Stimulated activated CD8-positive, alpha-beta memory T cell treated with anti-CD3 and anti-CD28 coated beads, Interleukin-12 subunit alpha, Interleukin-12 subunit beta, amount 100 ng/mL, for 1 hour (primary cell): ENCODE results near the gene ST8SIA5.

Experiments
- DNase-seq: peaks from one replicate; pipeline ENCODE4 v3.0.0-alpha.2; 2020; ENCODE audit warnings: low read depth

Gene ST8SIA5

GRCh38 chr18:46711444-46711863 is 45.4 kb downstream of the ST8SIA5 start:
- DNase-seq, result no peak

- no peak for DNase-seq
Measured at GRCh38 chr18:46706968-46707367, 49.9 kb downstream of the ST8SIA5 start.

DNA sequence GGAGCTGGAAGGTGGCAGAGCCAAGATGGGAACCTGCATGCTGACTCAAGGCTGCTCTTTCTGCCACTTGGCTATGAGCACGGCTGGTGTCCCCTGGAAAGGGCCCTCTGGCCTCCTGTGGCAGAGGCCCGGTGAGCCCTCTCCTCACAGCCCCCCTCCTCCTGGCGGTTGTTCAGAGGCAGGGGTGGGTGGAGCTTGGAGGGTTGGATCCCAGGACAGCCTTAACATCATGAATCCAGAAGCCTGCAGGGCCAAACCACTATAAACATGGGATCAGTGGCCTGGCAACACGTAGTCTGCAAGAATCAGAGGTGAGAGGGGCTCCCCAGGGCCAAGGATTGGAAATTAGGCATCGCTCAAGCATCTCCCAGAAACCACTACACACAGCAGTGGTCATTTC is 51.3 kb downstream of the ST8SIA5 start:
- DNase-seq, result no peak

- DNase-seq, result no peak
Measured at GRCh38 chr18:46704816-46705215, 52.0 kb downstream of the ST8SIA5 start.

GRCh38 chr18:46704189-46704588 is 52.7 kb downstream of the ST8SIA5 start:
- DNase-seq, result no peak

- DNase-seq, result no peak
Measured at GRCh38 chr18:46702471-46702870, 54.4 kb downstream of the ST8SIA5 start.

DNA sequence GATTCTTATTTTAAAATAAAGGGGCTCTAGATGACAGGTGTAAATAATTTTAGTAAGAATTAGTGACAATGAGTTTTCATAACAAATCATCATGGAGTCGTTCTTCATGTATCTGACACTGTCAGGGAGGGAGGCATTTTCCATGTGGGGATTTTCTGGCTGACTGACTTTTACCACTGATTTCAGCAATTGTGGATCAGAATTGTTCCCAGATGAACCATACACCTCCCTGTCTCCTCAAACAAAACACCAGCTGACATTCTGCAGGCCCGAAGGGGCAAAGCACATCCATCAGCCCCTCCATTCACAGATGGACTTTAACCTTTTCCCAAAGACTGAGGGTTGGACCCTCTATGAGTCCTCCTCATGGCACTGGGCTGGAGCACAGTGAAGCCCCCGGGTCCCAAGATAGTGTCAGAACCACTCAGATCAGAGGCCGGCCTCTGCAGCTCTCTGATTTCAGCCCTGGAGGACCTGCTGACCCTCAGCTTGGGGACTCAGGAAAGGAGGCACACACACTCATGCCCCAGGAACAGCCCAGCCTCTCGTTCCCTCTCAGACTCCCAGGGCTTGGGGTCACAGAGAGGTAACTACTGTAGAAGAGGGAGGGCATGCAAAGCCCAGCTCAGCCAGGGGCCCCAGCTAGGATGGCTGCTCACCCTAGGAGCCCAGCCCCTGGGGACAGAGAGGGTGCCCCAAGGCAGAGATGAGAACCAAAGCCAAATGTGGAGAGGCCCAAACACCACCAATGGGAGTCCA is 56.6 kb downstream of the ST8SIA5 start:
- DNase-seq, result no peak

GRCh38 chr18:46696702-46697101 is 60.2 kb downstream of the ST8SIA5 start:
- DNase-seq, result no peak

GRCh38 chr18:46696268-46696667 is 60.6 kb downstream of the ST8SIA5 start:
- no peak for DNase-seq

DNA sequence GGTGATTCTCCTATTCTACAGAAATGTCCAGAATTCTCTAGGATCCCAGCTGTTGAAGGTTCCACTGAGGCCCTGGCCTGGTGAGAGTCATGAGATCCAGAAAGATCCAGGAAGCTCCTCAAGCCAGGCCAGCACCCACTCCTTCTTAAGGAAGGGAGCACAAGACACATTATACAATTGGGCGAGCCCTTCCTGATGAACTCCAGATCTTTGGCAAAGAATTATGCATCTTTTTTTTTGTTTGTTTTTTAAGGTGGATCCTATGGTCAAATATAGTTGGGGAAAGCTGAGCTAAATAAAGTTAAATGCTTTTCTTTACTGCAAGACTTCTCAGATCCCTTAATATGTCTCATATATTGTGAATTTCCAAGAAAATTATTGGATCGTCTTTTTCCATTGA is 62.9 kb downstream of the ST8SIA5 start:
- DNase-seq, result no peak

GRCh38 chr18:46688853-46689525 is 67.9 kb downstream of the ST8SIA5 start:
- no peak for DNase-seq

GRCh38 chr18:46686186-46686585 is 70.7 kb downstream of the ST8SIA5 start:
- DNase-seq, result no peak

- no peak for DNase-seq
Measured at GRCh38 chr18:46683252-46683651, 73.6 kb downstream of the ST8SIA5 start.

DNA sequence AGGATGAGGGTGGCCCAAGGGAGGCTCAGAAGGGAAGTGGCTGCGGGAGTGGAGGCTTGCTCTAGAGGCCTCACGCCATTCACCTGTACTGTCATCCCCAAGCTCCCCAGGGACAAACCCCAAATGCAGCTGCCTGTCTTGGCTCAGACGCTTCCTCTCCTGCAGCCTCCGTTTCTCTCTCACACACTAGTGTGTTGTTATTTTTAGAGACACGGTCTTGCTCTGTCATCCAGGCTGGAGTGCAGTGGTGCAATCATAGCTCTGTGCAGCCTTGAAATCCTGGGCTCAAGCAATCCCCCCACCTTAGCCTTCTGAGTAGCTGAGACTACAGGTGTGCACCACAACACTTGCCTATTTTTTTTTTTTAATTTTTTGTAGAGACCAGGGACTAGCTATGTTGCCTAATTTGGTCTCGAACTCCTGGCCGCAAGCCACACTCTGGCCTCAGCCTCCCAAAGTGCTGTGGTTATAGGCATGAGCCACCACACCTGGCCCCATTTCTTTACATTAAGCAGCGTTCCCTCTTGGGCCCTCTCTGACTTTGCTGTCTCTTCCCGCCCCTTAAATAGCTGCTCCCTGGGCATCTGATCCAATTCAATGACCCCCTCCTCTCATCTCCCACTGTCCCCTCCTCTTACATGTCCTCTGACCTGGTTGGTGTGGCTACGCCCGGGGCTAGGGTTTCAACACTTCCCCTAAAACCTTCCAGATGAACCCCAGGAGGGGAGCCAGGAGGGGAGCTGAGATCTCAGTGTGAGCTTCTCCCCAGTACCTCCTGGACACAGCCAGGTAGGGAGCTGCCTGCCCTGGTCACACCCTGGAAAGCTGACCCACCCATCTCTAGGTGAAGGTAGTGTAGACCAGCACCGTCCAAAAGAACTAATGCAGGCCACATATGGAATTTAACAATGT is 75.8 kb downstream of the ST8SIA5 start:
- no peak for DNase-seq

- no peak for DNase-seq
Measured at GRCh38 chr18:46679846-46680598, 76.8 kb downstream of the ST8SIA5 start.

DNA sequence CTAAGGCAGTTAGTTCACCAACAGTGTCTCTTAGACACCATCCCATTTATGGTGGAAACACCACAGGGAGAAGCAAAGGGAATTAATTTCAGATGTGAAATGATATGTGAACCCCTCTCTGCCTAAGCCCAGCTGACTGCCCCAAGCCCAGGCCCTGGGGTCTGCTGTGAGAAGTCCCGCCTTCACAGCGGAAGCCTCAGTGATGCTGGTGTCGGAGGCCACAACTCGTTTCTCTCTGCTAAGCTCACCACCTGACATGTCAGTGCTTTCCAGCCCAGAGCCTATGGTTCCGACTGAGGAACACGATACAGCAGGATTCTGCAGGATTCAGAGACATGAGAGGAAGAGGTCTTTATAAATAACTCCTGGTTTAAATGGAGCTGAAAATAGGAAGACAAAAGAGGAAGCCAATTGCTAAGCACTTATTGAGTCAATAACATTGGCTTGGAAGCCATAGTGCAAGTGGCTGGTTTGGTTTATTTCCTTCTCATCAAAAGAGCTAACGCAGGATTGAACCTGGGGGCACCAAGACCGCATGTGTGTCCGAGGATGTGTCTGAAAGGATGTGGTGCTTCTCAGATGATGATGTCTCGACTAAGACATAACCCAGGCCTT is 78.0 kb downstream of the ST8SIA5 start:
- DNase-seq, result no peak

DNA sequence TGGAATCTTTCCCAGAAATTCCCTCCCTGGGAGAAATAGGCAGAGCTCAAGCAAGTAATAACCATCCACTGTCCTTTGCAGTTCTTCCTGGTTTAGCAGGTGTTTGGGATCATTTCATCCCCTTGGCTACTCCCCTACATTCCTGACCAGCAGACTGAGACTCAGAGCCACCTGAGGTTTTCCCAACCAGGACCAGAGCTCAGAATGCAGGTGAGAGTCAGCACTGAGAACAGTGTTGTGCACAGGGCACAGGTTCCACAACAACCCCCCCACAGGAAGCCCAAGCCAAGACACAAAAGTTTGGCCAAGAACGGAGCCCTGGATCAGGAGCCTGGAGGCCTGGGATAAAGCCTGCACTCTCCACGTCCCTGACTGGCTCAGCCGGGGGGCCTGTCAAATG is 78.8 kb downstream of the ST8SIA5 start:
- DNase-seq, result no peak

- no peak for DNase-seq
Measured at GRCh38 chr18:46677611-46678010, 79.2 kb downstream of the ST8SIA5 start.

DNA sequence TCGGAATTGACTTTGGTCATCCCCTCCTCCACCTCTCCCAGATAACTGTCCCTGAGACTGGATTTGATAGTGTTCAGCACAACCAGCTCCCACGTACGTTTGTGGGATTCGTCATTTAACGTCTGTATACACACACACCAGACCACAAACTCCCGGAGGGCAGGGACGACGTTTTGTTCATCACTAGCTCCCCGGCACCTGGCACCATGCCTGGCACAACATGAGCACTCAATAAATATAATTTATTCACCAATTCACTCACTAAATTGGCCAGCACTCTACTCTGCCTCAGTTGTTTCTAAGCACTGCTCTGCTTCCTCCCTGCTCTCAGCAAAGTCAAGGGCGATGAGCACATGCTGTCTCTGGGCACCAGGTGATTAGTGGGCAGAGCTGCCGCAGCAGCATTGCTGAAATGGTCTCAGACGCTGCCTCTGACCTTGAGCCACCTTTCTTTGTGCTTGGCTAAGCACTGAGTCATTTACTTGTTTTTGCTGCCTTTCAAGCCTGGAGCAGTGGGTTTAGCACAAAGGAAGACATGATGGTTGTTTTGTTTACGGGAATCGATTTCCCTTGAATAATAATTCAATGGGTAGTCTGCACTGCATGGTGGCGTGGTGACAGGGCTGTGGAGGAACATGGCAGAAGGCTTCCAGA is 80.5 kb downstream of the ST8SIA5 start:
- no peak for DNase-seq

DNA sequence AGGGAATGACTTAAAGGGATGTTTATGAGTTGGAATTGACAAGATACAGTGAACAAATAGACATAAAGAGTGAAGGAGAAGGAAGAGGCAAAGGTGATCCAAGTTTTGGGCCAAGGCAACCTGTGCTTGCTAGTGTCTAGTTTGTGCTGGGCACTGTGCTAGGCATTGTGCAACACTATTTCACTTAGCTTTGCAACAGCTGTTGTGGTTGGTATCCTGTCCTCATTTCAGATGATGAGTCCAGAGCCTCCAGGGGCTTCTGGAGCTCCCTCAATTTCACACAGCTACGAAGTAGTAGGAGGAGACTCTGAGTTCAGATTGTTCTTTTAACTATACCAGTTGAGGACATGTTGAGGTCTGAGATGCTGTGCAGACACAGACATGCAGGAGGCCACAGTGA is 81.7 kb downstream of the ST8SIA5 start:
- DNase-seq, result no peak
